HepG2 (cell line): Measurements from ENCODE around the gene TCF25. TPM values are rescaled to one million over a fixed set of nuclear protein-coding genes. Genes with fewer than 3 reads are reported as not detected.
A peak's percentile ranks its signal among the peaks of the same experiment; 100 is the strongest.

ENCODE experiments used
- ERF ChIP-seq: IDR thresholded peaks from 2 replicates; pipeline ENCODE4 v1.6.1; 2018; ENCODE audit warnings: missing biosample characterization, missing genetic modification reagents
- FOSL2 ChIP-seq: sonication (generic); formaldehyde crosslinking; IDR thresholded peaks from 2 replicates; pipeline ENCODE4 v1.4.0; 2020; ENCODE audit warnings: missing genetic modification reagents
- FOXK2 ChIP-seq: fragments of 450-650 bp; IDR thresholded peaks from 2 replicates; pipeline ENCODE4 v1.6.1; 2016
- HMGXB4 ChIP-seq, 2 experiments: sonication (generic) in 1 of 2; formaldehyde crosslinking in 1 of 2; IDR thresholded peaks; 2 replicates each; pipeline versions ENCODE4 v1.4.0 to v1.6.1; 2018 to 2020; ENCODE audit warnings: missing genetic modification reagents in 2 of 2, borderline replicate concordance in 1 of 2, low read depth in 1 of 2, mild to moderate bottlenecking in 1 of 2, missing biosample characterization in 1 of 2
- IRF2 ChIP-seq: IDR thresholded peaks from 2 replicates; pipeline ENCODE4 v1.6.1; 2018; ENCODE audit warnings: missing genetic modification reagents, missing compliant biosample characterization
- MED1 ChIP-seq: sonication (generic); formaldehyde crosslinking; IDR thresholded peaks from 2 replicates; pipeline ENCODE4 v1.4.0; 2020; ENCODE audit warnings: missing genetic modification reagents
- MLX ChIP-seq: IDR thresholded peaks from 2 replicates; pipeline ENCODE4 v1.6.1; 2016
- PAXIP1 ChIP-seq: sonication (generic); formaldehyde crosslinking; conservative IDR thresholded peaks from 2 replicates; pipeline ENCODE4 v1.4.0; 2020; ENCODE audit warnings: mild to moderate bottlenecking, missing genetic modification reagents, moderate library complexity
- RFXAP ChIP-seq: sonication (generic); formaldehyde crosslinking; IDR thresholded peaks from 2 replicates; pipeline ENCODE4 v1.4.0; 2020; ENCODE audit warnings: missing genetic modification reagents, borderline replicate concordance
- RXRB ChIP-seq: IDR thresholded peaks from 2 replicates; pipeline ENCODE4 v1.6.1; 2016; ENCODE audit warnings: borderline replicate concordance, missing genetic modification reagents, missing compliant biosample characterization
- SALL1 ChIP-seq: sonication (generic); formaldehyde crosslinking; IDR thresholded peaks from 2 replicates; pipeline ENCODE4 v1.8.0; 2022; ENCODE audit warnings: mild to moderate bottlenecking, missing genetic modification reagents
- TEAD3 ChIP-seq: optimal IDR thresholded peaks from 2 replicates; pipeline ENCODE3; 2016; ENCODE audit warnings: borderline replicate concordance
- ZBED4 ChIP-seq: sonication (generic); formaldehyde crosslinking; IDR thresholded peaks from 2 replicates; pipeline ENCODE4 v1.4.0; 2020; ENCODE audit warnings: missing genetic modification reagents, borderline replicate concordance
- ZGPAT ChIP-seq: IDR thresholded peaks from 2 replicates; pipeline ENCODE4 v1.6.1; 2016; ENCODE audit warnings: mild to moderate bottlenecking
- ZKSCAN8 ChIP-seq: IDR thresholded peaks from 2 replicates; pipeline ENCODE4 v1.6.1; 2016; ENCODE audit warnings: borderline replicate concordance, missing genetic modification reagents, missing compliant biosample characterization
- ZNF580 ChIP-seq: IDR thresholded peaks from 2 replicates; pipeline ENCODE4 v1.6.1; 2016; ENCODE audit warnings: low read depth, borderline replicate concordance
- ZNF607 ChIP-seq: sonication (generic); formaldehyde crosslinking; IDR thresholded peaks from 2 replicates; pipeline ENCODE4 v1.5.1; 2020; ENCODE audit warnings: missing genetic modification reagents, mild to moderate bottlenecking, borderline replicate concordance
- polyA plus RNA-seq, 8 experiments: library from polyadenylated mRNA; depleted of rRNA in 3 of 8; stranded (reverse) in 7 of 8; unstranded in 1 of 8; fragments of >200 nt; fragmentation: Illumina TruSeq in 4 of 8; extraction: Trizol in 4 of 8; gene quantifications; 2 replicates each; pipeline versions ENCODE4 v1.2.1 to v1.2.3, GENCODE V29; 2011 to 2016; ENCODE audit warnings: low read depth in 4 of 8, missing spikeins in 1 of 8, mixed read lengths in 1 of 8; ENCODE audit not compliant: insufficient read depth in 1 of 8
- total RNA-seq, 5 experiments: library from RNA; depleted of rRNA; stranded (reverse); fragments of >200 nt; fragmentation: Illumina TruSeq; extraction: Trizol; gene quantifications; 2 replicates each; pipeline ENCODE4 v1.2.3, GENCODE V29; 2016; ENCODE audit warnings: low read depth in 1 of 5

The TCF25 gene
- total and polyA plus RNA-seq, 2 of the 13 experiments (the other 11 are each of a cell fraction or from before 2014, with no cell fraction given), result 138 to 206 TPM

- peak; percentile 28; the same call in 1 of the 2 replicates for TF ChIP-seq ZBED4 (CRISPR knock-in tag)
- peak; percentile 61; the same call in 1 of the 2 replicates for TF ChIP-seq ERF (CRISPR knock-in tag)
- peak; percentile 51 for TF ChIP-seq TEAD3 (CRISPR knock-in tag)
- peak; percentile 62 for TF ChIP-seq MED1 (CRISPR knock-in tag)
- peak; percentile 44; the same call in 1 of the 2 replicates for TF ChIP-seq IRF2
- TF ChIP-seq MLX (CRISPR knock-in tag), result 0 out of 2 replicates have a peak, but pooled peaks have one; percentile 30
- 0 out of 2 replicates have a peak, but pooled peaks have one; percentile 39 for TF ChIP-seq FOXK2
- 0 out of 2 replicates have a peak, but pooled peaks have one; percentile 47 for TF ChIP-seq RFXAP
- peak; percentile 46; the same call in 1 of the 2 replicates for TF ChIP-seq FOSL2
- peak; percentile 68; the same call in 1 of the 2 replicates for TF ChIP-seq ZNF607 (CRISPR knock-in tag)
- TF ChIP-seq ZGPAT (CRISPR knock-in tag), result peak; percentile 79; the same call in 1 of the 2 replicates
- 0 out of 2 replicates have a peak, but pooled peaks have one; percentile 38 for TF ChIP-seq ZKSCAN8 (CRISPR knock-in tag)
- 0 out of 2 replicates have a peak, but pooled peaks have one; percentile 46 for TF ChIP-seq ZNF580 (CRISPR knock-in tag)
- peak; percentile 31; the same call in 1 of the 2 replicates for TF ChIP-seq RXRB (CRISPR knock-in tag)
- TF ChIP-seq HMGXB4 (CRISPR knock-in tag; IDR thresholded peaks at IDR 0.05; ENCODE audit: borderline replicate concordance in 1 of 2, low read depth in 1 of 2), result 0 out of 4 replicates have a peak, but pooled peaks of 1 of the 2 experiments have one; percentile 36
- TF ChIP-seq PAXIP1 (CRISPR knock-in tag), result peak; percentile 69
- peak; percentile 26 for TF ChIP-seq SALL1 (CRISPR knock-in tag)
Measured at GRCh38 chr16:89823824-89824148, 49.6 kb upstream of the TCF25 start (continued).
